B cell (primary cell): Measurements from ENCODE around the gene UBE2G2.

Experiments
- EZH2 ChIP-seq: IDR thresholded peaks from 2 replicates; pipeline ENCODE4 v1.6.1; 2012; ENCODE audit warnings: borderline replicate concordance, low read depth, mild to moderate bottlenecking, moderate library complexity, low read length; ENCODE audit not compliant: insufficient read depth, poor library complexity, severe bottlenecking
- TF ChIP-seq, protein P1 (sequence below): fragments of 200-600 bp; IDR thresholded peaks from one replicate; pipeline ENCODE4 v1.8.0; 2022; ENCODE audit warnings: antibody characterized with exemption, mild to moderate bottlenecking

DNA sequence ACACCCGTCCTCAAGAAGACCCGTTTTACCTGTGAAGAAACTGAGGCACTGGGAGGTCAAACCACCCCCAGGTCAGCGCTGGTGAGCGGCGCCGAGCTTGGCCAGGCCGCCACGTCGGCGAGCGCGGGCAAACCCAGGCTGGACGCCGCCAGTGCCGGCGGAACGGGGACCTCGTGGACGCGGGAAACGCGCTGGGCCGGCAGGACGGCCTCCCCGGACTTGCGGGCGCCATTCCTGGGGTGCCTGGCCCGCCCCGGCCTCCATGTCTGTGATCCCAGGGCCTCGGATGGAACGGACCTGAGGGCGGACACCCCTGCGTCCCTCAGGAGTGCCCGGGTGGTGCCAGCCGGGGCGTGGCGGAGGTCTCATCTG lies 17.0 kb upstream of the UBE2G2 start:
- TF ChIP-seq EZH2, result no peak
- TF ChIP-seq, protein P1, sequence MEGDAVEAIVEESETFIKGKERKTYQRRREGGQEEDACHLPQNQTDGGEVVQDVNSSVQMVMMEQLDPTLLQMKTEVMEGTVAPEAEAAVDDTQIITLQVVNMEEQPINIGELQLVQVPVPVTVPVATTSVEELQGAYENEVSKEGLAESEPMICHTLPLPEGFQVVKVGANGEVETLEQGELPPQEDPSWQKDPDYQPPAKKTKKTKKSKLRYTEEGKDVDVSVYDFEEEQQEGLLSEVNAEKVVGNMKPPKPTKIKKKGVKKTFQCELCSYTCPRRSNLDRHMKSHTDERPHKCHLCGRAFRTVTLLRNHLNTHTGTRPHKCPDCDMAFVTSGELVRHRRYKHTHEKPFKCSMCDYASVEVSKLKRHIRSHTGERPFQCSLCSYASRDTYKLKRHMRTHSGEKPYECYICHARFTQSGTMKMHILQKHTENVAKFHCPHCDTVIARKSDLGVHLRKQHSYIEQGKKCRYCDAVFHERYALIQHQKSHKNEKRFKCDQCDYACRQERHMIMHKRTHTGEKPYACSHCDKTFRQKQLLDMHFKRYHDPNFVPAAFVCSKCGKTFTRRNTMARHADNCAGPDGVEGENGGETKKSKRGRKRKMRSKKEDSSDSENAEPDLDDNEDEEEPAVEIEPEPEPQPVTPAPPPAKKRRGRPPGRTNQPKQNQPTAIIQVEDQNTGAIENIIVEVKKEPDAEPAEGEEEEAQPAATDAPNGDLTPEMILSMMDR, result no peak
